HEK293T (cell line): ENCODE results near the gene FOXP4.

Source experiments
- CTCF ChIA-PET: fragments of 350-600 bp; formaldehyde crosslinking; extraction: SDS; loops from one replicate; lab custom pipeline; 2021; ENCODE audit warnings: antibody characterized with exemption, inconsistent platforms; lab: Yijun Ruan, JAX
- POLR2A ChIA-PET: fragments of 350-600 bp; formaldehyde crosslinking; extraction: SDS; loops from one replicate; lab custom pipeline; 2020; ENCODE audit warnings: antibody characterized with exemption, inconsistent platforms; lab: Yijun Ruan, JAX
- DNase-seq: peaks from one replicate; pipeline ENCODE4 v3.0.0; 2012; ENCODE audit warnings: mixed read lengths; ENCODE audit errors: extremely low spot score
- ARNT ChIP-seq: fragments of 450-650 bp; IDR thresholded peaks from 2 replicates; pipeline ENCODE4 v1.6.1; 2017; ENCODE audit warnings: mild to moderate bottlenecking
- BHLHE40 ChIP-seq: fragments of 450-650 bp; IDR thresholded peaks from 2 replicates; pipeline ENCODE4 v1.6.1; 2016; ENCODE audit warnings: mild to moderate bottlenecking, moderate library complexity, borderline replicate concordance
- CTBP1 ChIP-seq: fragments of 450-650 bp; IDR thresholded peaks from 2 replicates; pipeline ENCODE4 v1.6.1; 2016; ENCODE audit warnings: borderline replicate concordance
- ELF4 ChIP-seq: fragments of 450-650 bp; IDR thresholded peaks from 2 replicates; pipeline ENCODE4 v1.6.1; 2017; ENCODE audit warnings: antibody characterized with exemption
- FOXA1 ChIP-seq: fragments of 450-650 bp; IDR thresholded peaks from 2 replicates; pipeline ENCODE4 v1.6.1; 2016; ENCODE audit warnings: mild to moderate bottlenecking
- FOXK2 ChIP-seq: fragments of 450-650 bp; IDR thresholded peaks from 2 replicates; pipeline ENCODE4 v1.6.1; 2016; ENCODE audit warnings: mild to moderate bottlenecking
- FOXM1 ChIP-seq: fragments of 450-650 bp; IDR thresholded peaks from 2 replicates; pipeline ENCODE4 v1.6.1; 2017; ENCODE audit warnings: mild to moderate bottlenecking, borderline replicate concordance
- HDGF ChIP-seq: fragments of 450-650 bp; IDR thresholded peaks from 2 replicates; pipeline ENCODE4 v1.6.1; 2017; ENCODE audit warnings: antibody characterized with exemption, borderline replicate concordance
- L3MBTL2 ChIP-seq: fragments of 450-650 bp; conservative IDR thresholded peaks from 2 replicates; pipeline ENCODE4 v1.6.1; 2016; ENCODE audit warnings: mild to moderate bottlenecking
- LEF1 ChIP-seq: fragments of 450-650 bp; IDR thresholded peaks from 2 replicates; pipeline ENCODE4 v1.6.1; 2017; ENCODE audit warnings: mild to moderate bottlenecking, borderline replicate concordance
- NFRKB ChIP-seq: fragments of 450-650 bp; IDR thresholded peaks from 2 replicates; pipeline ENCODE4 v1.6.1; 2016; ENCODE audit warnings: mild to moderate bottlenecking, moderate library complexity
- SP1 ChIP-seq: fragments of 450-650 bp; IDR thresholded peaks from 2 replicates; pipeline ENCODE4 v1.6.1; 2017
- SUZ12 ChIP-seq: fragments of 450-650 bp; IDR thresholded peaks from 2 replicates; pipeline ENCODE4 v1.6.1; 2016; ENCODE audit warnings: mild to moderate bottlenecking
- TARDBP ChIP-seq: fragments of 450-650 bp; IDR thresholded peaks from 2 replicates; pipeline ENCODE4 v1.6.1; 2016
- ZNF384 ChIP-seq: fragments of 450-650 bp; IDR thresholded peaks from 2 replicates; pipeline ENCODE4 v1.6.1; 2016
- TF ChIP-seq, protein P1 (sequence below): fragments of 450-650 bp; IDR thresholded peaks from 2 replicates; pipeline ENCODE4 v1.6.1; 2016

The FOXP4 gene

DNA sequence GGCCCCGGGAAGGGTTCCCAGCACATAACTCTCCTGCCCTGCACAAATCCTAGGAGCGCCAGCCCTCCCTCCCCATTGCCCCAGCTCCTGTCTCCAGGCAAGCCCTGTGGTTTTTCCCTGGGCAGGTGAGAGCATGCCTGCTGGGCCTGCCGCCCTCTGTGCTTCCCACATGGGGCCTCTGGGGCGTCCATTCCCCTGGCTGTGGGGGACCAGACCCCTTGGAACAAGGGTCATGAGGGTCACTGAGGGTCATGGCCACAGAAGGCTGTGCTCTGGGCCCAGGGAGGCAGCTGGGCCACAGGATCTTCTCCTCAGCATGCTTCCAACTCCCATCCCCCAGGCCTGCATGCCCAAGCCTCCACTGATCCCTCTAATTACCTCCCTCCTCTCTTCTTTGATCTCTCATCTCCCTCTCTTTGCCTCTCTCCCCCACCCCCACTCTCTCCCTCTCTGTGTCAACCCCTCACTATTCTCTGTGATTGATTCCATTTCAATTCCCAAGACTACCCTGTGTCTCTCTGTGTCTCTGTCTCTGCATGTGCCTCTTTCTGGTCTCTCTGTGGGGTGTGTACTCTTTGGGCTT, 98.2 kb downstream of the FOXP4 start:
- CTCF ChIA-PET, result no interaction called here
- no peak for TF ChIP-seq LEF1
- TF ChIP-seq FOXA1, result no peak
- no peak for TF ChIP-seq SP1
- TF ChIP-seq ARNT, result no peak
- TF ChIP-seq TARDBP, result no peak
- no peak for DNase-seq
- POLR2A ChIA-PET, result no interaction called here

- no peak for DNase-seq
- TF ChIP-seq BHLHE40 (no peak), LEF1 (no peak), FOXK2 (no peak), ARNT (no peak), SP1 (no peak), HDGF (no peak)
- CTCF ChIA-PET, result no interaction called here
- POLR2A ChIA-PET, result no interaction called here
These were observed 98.9 kb downstream of the FOXP4 start for GRCh38 chr6:41645007-41645618.

DNA sequence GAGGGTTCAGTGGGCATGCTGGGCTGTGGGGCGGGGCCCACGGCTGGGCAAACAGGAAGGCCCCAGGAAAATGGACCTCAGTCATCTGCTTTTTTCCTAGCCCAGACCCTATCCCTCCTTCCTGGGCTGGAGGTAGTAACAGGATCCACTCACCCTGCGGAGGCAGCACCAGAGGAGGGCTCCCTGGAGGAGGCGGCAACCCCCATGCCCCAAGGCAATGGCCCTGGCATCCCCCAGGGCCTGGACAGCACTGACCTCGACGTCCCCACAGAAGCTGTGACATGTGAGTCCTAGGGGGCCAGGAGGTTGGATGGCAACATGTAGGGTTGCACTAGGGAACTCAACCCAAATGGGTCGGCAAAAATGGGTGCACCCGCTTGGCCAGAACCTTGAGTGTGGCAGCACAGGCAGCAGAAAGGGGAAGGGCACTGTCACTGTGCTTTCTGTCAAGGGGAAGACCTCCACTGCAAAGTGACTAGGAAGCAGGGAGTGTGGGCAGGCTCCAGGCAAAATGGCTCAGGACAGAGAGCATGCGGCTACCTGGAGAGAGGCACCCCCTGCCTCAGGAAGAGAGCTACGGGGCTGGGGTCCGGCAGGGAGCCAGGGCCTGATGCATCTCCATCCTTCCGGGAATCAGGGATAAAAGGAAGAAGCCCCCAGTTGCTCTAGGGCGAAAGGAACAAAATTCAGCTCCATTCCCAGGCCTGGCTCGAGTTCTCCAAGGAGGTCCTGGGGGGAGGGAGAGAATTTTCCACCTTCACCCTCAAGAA, 100.0 kb downstream of the FOXP4 start:
- ChIA-PET POLR2A (no interaction called here), CTCF (no interaction called here)
- no peak for DNase-seq
- no peak for TF ChIP-seq NFRKB

DNA sequence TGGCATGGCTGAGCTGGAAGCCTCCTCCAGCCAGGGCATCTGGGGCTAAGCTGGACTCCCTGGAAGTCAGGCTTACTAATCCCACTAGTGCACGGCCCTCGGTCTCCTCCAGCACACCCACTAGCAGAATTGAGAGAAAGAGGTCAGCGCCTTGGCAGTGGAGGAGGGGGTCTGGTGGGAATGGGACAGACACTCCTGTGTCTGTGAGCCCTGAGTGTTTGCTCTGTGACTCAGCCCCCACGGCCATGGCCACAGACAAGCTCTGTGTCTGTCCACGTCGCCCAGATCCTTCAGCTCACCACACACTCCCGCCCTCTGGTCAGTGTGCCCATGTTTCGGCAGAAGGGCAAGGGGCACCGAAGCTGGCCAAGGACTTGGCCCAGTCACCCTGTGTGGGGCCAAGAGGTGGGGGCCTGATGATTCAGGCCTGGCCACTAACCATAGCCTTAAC, 100.9 kb downstream of the FOXP4 start:
- ChIA-PET POLR2A (no interaction called here), CTCF (interaction anchor here (0.6 kb wide), 1 partner anchor 45 kb away, joined by 3 read pairs; no protein-coding TSS in a partner anchor)
- no peak for TF ChIP-seq FOXA1
- no peak for DNase-seq

- ChIA-PET POLR2A (no interaction called here), CTCF (interaction anchor here (0.6 kb wide), 1 partner anchor 11 kb away, joined by 7 read pairs; no protein-coding TSS in a partner anchor)
- TF ChIP-seq FOXM1, result no peak
- no peak for DNase-seq
These were observed 101.9 kb downstream of the FOXP4 start for GRCh38 chr6:41648070-41648585.

DNA sequence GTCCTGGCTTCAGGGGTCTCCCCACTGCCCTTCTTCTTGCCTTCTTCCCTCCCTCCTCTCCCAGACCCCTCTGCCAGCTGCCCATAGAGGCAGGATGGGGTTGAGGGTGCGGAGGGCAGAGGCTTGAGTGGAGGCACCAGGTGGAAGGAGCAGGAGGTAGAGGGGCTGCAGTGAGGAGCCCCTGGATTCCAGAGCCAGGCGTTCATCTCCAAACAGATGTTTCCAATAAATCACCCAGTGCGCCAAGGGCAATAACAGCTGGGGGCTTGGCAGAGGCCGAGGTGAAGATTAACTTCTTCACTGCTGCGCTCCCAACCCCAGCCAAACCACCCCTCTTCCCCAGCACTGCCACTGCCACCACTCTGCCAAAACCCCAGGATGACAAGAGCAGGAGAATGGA, 102.7 kb downstream of the FOXP4 start:
- ChIA-PET CTCF (interaction anchor here (0.6 kb wide), 1 partner anchor 10 kb away, joined by 7 read pairs; no protein-coding TSS in a partner anchor), POLR2A (no interaction called here)
- no peak for DNase-seq
- TF ChIP-seq ELF4, result no peak
- no peak for TF ChIP-seq BHLHE40
- TF ChIP-seq SUZ12, result no peak
- TF ChIP-seq ZNF384, result no peak
- TF ChIP-seq, protein P1, sequence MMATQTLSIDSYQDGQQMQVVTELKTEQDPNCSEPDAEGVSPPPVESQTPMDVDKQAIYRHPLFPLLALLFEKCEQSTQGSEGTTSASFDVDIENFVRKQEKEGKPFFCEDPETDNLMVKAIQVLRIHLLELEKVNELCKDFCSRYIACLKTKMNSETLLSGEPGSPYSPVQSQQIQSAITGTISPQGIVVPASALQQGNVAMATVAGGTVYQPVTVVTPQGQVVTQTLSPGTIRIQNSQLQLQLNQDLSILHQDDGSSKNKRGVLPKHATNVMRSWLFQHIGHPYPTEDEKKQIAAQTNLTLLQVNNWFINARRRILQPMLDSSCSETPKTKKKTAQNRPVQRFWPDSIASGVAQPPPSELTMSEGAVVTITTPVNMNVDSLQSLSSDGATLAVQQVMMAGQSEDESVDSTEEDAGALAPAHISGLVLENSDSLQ, result no peak
- no peak for TF ChIP-seq ARNT
- TF ChIP-seq NFRKB, result no peak
- no peak for TF ChIP-seq LEF1
- TF ChIP-seq HDGF, result no peak
- no peak for TF ChIP-seq FOXK2
- TF ChIP-seq FOXM1, result no peak
- TF ChIP-seq TARDBP, result no peak
- no peak for TF ChIP-seq CTBP1
- no peak for TF ChIP-seq SP1
- TF ChIP-seq L3MBTL2, result no peak
- TF ChIP-seq FOXA1, result no peak

DNA sequence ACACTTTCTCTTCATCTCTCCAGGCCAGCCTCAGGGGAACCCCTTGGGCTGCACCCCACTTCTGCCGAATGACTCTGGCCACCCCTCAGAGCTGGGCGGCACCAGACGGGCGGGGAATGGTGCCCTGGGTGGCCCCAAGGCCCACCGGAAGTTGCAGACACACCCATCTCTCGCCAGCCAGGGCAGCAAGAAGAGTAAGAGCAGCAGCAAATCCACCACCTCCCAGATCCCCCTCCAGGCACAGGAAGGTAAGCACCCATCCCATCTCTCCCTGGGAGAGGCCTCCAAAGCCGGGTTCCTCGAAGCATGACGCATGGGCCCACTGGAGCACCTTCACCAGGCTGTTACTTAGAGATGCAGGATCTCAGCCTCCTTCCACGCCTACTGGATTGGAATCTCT, 103.4 kb downstream of the FOXP4 start:
- POLR2A ChIA-PET, result no interaction called here
- TF ChIP-seq L3MBTL2, result no peak
- no peak for TF ChIP-seq SUZ12
- no peak for TF ChIP-seq FOXM1
- no peak for DNase-seq
- CTCF ChIA-PET, result no interaction called here

- ChIA-PET POLR2A (no interaction called here), CTCF (no interaction called here)
- TF ChIP-seq BHLHE40 (no peak), FOXA1 (no peak), L3MBTL2 (no peak), TARDBP (no peak), LEF1 (no peak), ARNT (no peak), FOXK2 (no peak), NFRKB (no peak), HDGF (no peak), ELF4 (no peak), SP1 (no peak), ZNF384 (no peak), FOXM1 (no peak), CTBP1 (no peak)
- TF ChIP-seq, protein P1, result no peak
- no peak for DNase-seq
These were observed 103.9 kb downstream of the FOXP4 start for GRCh38 chr6:41650120-41650519.
